ENCODE results near the gene CDC42EP4.

CDC42EP4 gene

DNA sequence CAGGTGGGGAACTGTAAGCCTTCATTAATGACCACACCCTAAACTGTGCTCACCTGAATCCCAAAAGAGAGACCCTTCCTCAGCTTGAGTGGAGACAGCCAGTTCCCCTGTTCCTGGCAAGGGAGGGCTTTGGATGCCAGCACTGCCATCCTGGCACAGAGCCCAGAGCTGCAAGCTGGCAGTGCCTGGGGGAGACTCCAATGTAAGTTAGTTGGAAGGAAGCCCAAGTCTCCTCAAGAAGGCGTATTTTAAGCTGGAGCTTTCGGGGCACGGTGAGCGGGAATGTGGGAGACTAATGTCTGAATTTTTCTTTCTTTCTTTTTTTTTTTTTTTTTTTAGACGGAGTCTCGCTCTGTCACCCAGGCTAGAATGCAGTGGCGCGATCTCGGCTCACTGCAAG lies 4.7 kb downstream of the CDC42EP4 start:
- no peak for DNase-seq (ENCODE audit: low read depth, low spot score)
- H3K4me3 ChIP-seq (ENCODE audit: low read length): no peak overlapping the region

GRCh38 chr17:73305845-73306836 lies 5.7 kb downstream of the CDC42EP4 start:
- H3K4me3 ChIP-seq (ENCODE audit: low read length): no peak overlapping the region
- no peak for DNase-seq (ENCODE audit: low read depth, low spot score)

DNA sequence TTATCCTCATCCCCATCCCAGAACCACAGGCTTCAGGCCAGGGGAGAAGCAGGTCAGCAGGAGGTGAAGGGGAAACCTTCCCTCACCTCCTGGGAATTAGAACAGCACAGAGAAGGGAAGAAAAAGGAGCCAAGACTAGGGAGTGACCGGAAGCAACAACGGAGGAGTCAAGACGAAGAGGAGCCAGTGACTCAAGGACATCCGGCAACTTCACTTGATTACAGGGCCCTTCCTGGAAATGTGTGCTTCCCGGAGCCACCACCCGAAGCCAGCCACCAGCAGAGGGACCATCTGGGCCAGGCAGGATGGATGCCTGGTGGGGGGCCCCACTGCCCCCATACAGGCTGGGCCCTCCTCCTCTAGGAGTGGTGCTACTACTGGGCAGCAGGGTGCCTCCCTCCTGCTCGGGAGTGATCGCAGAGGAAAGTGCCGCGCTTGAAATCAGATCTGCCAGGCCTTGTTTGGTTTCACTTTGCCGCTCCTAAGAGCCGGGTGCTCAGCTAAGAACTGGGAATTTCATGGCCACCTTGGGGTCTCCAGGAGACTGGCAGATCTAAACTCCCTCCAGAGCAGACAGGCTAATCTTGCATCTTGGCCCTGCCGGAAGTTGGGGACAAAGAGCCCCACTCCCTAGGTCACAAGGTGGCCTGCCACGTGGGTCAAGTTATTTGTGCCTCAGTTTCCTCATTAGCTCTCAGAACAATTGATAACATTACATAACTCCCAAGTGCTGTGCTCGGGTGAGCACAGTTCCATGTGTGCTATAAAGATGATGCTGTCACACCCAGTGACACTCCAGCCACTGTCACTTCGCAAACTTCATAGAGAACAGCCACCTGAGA lies 6.6 kb downstream of the CDC42EP4 start:
- DNase-seq (ENCODE audit: low read depth, low spot score): no peak
- H3K4me3 ChIP-seq (ENCODE audit: low read length): no peak overlapping the region

DNA sequence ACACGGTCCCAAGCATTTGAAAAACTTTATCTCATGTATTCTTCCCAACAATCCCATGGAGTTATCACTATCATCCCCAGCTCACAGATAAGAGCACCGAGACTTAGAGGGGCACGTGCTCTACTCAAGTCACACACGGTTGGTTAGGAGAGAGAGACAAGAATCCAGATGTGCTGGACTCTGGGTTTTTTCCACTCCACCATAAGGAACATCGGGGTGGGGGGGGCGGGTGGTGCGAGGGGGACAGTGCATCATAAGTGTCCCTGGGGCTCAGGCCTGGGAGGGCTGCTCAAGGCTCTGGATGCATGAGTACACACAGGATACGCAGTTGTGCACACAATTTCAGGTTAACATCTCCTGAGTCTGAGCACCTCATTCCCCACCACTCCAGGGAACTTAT lies 7.4 kb downstream of the CDC42EP4 start:
- no peak overlapping the region for H3K4me3 ChIP-seq (ENCODE audit: low read length)
- no peak for DNase-seq (ENCODE audit: low read depth, low spot score)

DNA sequence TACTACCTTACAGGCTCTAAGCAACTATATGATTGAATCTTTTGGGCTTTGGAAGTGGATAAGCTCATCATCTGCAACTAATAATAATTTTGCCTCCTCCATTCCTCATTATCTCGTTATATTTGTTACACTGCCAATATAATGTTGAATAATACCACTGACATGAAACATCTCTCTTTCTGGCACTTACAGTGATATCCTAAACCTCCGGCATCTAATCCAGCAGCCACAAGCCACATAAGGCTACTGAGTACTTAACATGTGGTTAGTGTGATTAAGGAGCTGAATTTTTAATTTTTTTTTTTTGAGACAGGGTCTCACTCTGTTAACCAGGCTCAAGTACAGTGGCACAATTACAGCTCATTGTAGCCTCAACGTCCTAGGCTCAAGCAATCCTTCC lies 9.6 kb downstream of the CDC42EP4 start:
- DNase-seq (ENCODE audit: low read depth, low spot score): no peak
- H3K4me3 ChIP-seq (ENCODE audit: low read length): no peak overlapping the region

DNA sequence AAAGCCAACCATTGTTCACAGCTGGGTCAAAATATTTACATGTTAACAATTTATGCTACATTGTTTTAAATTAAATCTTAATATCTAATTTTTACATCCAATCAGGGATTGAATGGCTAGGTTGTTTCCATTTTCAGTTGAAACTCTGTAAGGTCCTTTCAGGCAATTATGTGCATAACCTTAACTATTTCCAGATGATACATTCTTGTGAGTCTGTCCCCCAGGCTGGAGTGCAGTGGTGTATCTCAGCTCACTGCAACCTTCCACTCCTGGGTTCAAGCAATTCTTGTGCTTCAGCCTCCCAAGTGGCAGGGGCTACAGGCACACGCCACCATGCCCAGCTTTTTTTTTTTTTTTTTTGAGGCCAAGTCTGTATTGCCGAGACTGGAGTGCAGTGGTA lies 10.4 kb downstream of the CDC42EP4 start:
- DNase-seq (ENCODE audit: low read depth, low spot score): no peak
- no peak overlapping the region for H3K4me3 ChIP-seq (ENCODE audit: low read length)

GRCh38 chr17:73300392-73300791 lies 11.4 kb downstream of the CDC42EP4 start:
- DNase-seq (ENCODE audit: low read depth, low spot score): no peak
- H3K4me3 ChIP-seq (ENCODE audit: low read length): no peak overlapping the region

DNA sequence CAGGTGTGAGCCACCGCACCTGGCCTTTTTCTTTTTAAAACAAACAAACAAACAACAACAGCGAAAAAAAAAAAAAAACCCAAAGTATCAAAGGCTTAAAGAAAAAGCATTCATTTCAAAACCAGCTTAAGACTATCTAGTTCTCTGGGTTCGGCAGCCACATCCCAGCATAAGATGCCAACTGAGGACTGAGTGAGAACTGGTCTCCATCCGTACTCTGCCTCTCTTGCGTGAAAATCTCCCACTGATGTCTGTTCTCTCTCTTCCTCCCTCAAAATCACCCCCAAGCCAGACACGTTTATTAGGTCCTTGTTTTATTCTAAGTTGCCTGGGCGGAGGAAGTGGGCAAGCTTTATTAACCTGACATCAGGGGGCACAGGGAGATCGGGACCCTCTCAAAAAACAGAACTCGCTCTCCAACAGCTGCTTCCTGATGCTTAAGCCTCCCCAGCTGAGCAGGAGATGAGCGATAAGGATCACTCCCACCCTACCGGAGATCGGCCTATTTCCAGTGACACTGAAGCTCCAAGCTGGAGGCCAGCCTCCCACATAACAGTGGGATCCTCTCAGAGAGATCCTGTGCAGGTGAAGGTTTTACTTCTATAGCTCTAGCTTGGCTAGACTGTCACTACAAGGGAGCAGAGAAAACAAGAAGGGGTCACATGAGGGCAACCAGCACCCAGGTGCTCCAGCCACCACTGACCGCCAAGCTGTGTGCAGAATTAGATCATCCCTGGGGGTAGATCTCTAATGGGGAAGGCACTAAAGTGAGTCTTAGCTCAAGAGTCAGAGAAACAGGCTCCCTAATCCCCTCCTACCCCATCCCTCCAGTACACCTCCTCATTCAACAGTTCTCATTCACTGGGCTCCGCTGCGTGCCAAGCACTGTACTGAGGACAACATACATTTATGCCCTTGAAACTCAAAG lies 13.6 kb downstream of the CDC42EP4 start:
- no peak for DNase-seq (ENCODE audit: low read depth, low spot score)
- no peak overlapping the region for H3K4me3 ChIP-seq (ENCODE audit: low read length)

DNA sequence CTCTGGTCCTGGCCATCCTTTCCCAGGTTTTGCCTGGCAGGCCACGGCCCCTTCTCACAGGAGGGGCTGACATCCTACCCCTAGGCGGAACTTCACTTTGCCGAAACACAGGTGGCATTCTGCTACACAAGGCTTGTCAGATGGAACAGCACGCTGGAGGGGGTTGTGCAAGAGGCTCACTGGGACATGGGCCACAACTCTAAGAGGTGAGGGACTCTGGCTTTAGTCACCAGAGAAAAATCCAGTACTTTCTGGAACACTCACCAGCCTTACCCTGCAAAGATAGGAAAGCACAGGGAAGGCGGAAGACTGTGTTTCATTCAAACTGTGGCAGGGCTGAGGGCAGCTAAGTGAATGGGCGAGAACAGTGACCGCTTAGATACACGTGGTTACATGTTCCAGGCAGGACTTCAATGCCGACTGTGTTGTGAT lies 18.3 kb downstream of the CDC42EP4 start:
- H3K4me3 ChIP-seq (ENCODE audit: low read length): no peak overlapping the region
- DNase-seq (ENCODE audit: low read depth, low spot score): no peak

DNA sequence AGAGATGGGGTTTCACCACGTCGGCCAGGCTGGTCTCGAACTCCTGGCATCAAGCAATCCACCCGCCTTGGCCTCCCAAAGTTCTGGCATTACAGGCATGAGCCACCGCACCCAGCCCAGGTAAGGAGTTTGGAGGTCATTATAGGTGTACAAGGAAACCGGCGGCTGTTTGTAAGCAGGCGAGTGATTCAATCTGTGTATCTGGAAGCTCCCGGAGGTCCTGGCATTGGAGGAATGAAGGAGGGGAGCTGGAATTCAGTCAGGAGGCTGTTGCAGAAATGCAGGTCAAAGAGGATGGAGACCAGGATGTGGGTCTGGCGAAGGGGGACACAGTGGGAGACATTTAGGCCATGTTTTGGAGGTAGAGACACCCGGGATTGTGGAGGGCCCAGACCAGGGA lies 18.8 kb downstream of the CDC42EP4 start:
- no peak overlapping the region for H3K4me3 ChIP-seq (ENCODE audit: low read length)
- no peak for DNase-seq (ENCODE audit: low read depth, low spot score)

GRCh38 chr17:73292031-73292531 lies 19.7 kb downstream of the CDC42EP4 start:
- no peak overlapping the region for H3K4me3 ChIP-seq (ENCODE audit: low read length)
- no peak for DNase-seq (ENCODE audit: low read depth, low spot score)

DNA sequence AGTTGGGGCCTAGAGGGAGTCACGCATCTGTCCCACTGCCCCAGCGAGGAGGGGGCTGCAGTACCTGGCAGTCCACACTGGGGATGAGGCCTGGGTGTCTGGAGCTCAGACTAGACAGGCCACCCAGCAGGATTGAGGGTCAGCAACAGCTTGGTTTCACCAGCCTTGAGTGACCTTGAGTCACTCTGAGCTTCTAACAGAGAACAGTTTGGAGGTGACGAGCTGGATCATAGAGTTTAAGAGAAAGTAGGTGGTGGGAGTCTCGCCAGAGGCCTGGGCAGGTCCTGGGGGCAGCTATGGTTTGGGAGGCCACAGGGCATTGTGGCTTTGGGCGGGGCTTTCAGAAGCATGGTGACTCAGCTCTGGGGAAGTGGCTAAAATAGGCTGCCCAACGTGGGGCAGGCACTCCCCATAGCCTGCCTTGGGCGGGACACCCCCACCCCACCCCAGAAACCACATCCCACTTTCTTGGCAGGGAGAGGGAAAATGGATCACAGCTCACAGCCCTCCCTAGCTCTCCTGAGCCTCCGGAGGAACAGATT lies 20.5 kb downstream of the CDC42EP4 start:
- H3K4me3 ChIP-seq (ENCODE audit: low read length): no peak overlapping the region
- DNase-seq (ENCODE audit: low read depth, low spot score): no peak

GRCh38 chr17:73290399-73291259 lies 21.2 kb downstream of the CDC42EP4 start:
- no peak for DNase-seq (ENCODE audit: low read depth, low spot score)
- H3K4me3 ChIP-seq (ENCODE audit: low read length): no peak overlapping the region

GRCh38 chr17:73289549-73290254 lies 22.1 kb downstream of the CDC42EP4 start:
- DNase-seq (ENCODE audit: low read depth, low spot score): no peak

GRCh38 chr17:73288534-73289302 lies 23.1 kb downstream of the CDC42EP4 start:
- no peak for DNase-seq (ENCODE audit: low read depth, low spot score)
- H3K4me3 ChIP-seq (ENCODE audit: low read length): no peak overlapping the region

More at GRCh38 chr17:73289549-73290254, 22.1 kb downstream of the CDC42EP4 start:
- no peak overlapping the region for H3K4me3 ChIP-seq (ENCODE audit: low read length)

GRCh38 chr17:73286863-73287296 lies 24.9 kb downstream of the CDC42EP4 start:
- no peak for DNase-seq (ENCODE audit: low read depth, low spot score)
- no peak overlapping the region for H3K4me3 ChIP-seq (ENCODE audit: low read length)

Data from Jurkat, Clone E6-1 (cell line).